ENCODE data around the gene SLC12A2. TPM values are rescaled to one million over a fixed set of nuclear protein-coding genes. Genes with fewer than 3 reads are reported as not detected.

Gene SLC12A2
- total RNA-seq, 1 donor from 2014 or later: 24.6 TPM

DNA sequence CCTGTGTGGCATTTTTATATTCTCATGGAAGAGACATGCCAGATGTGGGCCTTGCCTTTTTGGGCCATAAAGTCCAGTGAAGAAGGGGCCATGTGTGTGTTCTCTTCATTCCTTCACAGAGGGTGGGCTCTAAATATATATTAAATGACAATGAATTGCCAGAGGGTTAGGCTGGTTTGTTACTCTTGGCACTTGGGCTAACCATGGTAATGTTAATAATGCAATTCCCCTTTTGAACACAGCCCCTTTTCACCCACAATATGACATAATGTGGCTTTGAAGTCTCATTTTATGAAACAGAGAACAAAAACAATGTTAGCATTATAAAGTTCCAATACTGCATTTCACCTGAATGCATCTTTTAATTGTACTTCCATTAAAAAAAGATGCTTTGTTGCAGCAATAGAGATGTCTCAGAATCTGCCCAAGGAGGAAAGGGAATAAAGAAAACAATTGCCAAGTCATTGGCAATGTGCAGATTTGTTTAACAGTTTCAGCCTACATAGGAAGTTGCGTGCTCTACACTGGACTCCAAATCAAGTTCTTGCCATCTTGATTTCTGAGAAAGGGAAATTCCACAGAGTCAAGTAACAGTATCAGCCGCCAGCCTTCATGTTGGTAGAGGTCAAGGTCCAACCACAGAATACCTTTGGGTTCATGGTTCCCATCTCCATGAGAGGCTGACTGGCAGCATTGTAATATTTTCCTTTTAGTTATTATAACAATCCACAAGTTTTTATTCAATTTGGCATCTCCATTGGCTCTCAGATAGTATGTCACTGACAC lies 141.9 kb downstream of the SLC12A2 start:
- no peak overlapping the region for H3K27ac Mint-ChIP-seq
- Histone ChIP-seq H3K27ac (no peak overlapping the region), H3F3A (ENCODE audit: low read depth) (no peaks in the 10 kb centered on the region), H2AFZ (replicated peaks) (no peak overlapping the region), H3K4me2 (no peak overlapping the region), H3K4me3 (no peak overlapping the region), H3K36me3 (no peaks in the 10 kb centered on the region), H3K79me2 (ENCODE audit: low read depth) (no peaks in the 10 kb centered on the region), H3K4me1 (no peaks in the 10 kb centered on the region), H4K20me1 (ENCODE audit: low read depth) (no peaks in the 10 kb centered on the region), H3K9ac (no peak overlapping the region), H3K27me3 (no peaks in the 10 kb centered on the region), H3K9me3 (ENCODE audit: low read depth) (no peaks in the 10 kb centered on the region)
- peaks cover 3% of the 10 kb centered on the region for H3K4me1 Mint-ChIP-seq
- DNase-seq (ENCODE audit: low spot score): no peak
- TF ChIP-seq EZH2 (IDR thresholded peaks at IDR 0.05): no peak
- TF ChIP-seq EZH2phosphoT487 (IDR thresholded peaks at IDR 0.05): no peak
- no peaks in the 10 kb centered on the region for H3K36me3 Mint-ChIP-seq
- H3K27me3 Mint-ChIP-seq (ENCODE audit: insufficient read depth, low read depth): no peaks in the 10 kb centered on the region
- no peak overlapping the region for H3K4me3 Mint-ChIP-seq
- no peaks in the 10 kb centered on the region for H3K9me3 Mint-ChIP-seq

DNA sequence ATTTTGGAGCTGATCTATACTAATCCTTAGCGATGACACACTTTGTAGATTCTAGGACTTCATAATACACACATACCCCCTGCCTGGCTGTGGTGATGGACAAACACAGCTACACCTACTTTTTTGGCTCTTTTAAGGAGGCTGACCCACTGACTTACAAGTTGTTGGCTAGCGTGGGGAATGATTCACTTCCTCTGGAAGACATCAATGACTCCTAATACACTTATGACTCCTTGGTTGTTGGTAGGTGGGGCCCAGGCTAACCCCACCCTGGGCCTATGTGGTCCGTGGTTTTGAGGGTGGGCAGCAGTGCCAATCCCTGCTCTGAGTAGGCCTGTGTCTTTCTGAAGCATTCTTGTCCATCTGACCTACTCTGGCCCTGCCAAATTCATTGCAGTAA lies 144.4 kb downstream of the SLC12A2 start:
- no peaks in the 10 kb centered on the region for H3K36me3 ChIP-seq
- H3K79me2 ChIP-seq (ENCODE audit: low read depth): no peaks in the 10 kb centered on the region
- no peaks in the 10 kb centered on the region for H3K27me3 Mint-ChIP-seq (ENCODE audit: insufficient read depth, low read depth)
- H3K27ac Mint-ChIP-seq: no peak overlapping the region
- no peaks in the 10 kb centered on the region for H3K4me1 ChIP-seq
- peaks cover 3% of the 10 kb centered on the region for H3K9me3 Mint-ChIP-seq
- H3K9ac ChIP-seq: no peak overlapping the region
- H3K4me2 ChIP-seq: no peak overlapping the region
- DNase-seq (ENCODE audit: low spot score): no peak
- no peaks in the 10 kb centered on the region for H3F3A ChIP-seq (ENCODE audit: low read depth)
- no peak overlapping the region for H3K4me3 Mint-ChIP-seq
- no peak overlapping the region for H2AFZ ChIP-seq (replicated peaks)
- peaks cover 3% of the 10 kb centered on the region for H3K4me1 Mint-ChIP-seq
- no peaks in the 10 kb centered on the region for H3K9me3 ChIP-seq (ENCODE audit: low read depth)
- no peaks in the 10 kb centered on the region for H4K20me1 ChIP-seq (ENCODE audit: low read depth)
- H3K36me3 Mint-ChIP-seq: no peaks in the 10 kb centered on the region
- no peak overlapping the region for H3K27ac ChIP-seq
- TF ChIP-seq EZH2 (IDR thresholded peaks at IDR 0.05): no peak
- TF ChIP-seq EZH2phosphoT487 (IDR thresholded peaks at IDR 0.05): no peak
- TF ChIP-seq, protein P1, sequence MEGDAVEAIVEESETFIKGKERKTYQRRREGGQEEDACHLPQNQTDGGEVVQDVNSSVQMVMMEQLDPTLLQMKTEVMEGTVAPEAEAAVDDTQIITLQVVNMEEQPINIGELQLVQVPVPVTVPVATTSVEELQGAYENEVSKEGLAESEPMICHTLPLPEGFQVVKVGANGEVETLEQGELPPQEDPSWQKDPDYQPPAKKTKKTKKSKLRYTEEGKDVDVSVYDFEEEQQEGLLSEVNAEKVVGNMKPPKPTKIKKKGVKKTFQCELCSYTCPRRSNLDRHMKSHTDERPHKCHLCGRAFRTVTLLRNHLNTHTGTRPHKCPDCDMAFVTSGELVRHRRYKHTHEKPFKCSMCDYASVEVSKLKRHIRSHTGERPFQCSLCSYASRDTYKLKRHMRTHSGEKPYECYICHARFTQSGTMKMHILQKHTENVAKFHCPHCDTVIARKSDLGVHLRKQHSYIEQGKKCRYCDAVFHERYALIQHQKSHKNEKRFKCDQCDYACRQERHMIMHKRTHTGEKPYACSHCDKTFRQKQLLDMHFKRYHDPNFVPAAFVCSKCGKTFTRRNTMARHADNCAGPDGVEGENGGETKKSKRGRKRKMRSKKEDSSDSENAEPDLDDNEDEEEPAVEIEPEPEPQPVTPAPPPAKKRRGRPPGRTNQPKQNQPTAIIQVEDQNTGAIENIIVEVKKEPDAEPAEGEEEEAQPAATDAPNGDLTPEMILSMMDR (IDR thresholded peaks at IDR 0.05): no peak
- no peak overlapping the region for H3K4me3 ChIP-seq
- no peaks in the 10 kb centered on the region for H3K27me3 ChIP-seq

DNA sequence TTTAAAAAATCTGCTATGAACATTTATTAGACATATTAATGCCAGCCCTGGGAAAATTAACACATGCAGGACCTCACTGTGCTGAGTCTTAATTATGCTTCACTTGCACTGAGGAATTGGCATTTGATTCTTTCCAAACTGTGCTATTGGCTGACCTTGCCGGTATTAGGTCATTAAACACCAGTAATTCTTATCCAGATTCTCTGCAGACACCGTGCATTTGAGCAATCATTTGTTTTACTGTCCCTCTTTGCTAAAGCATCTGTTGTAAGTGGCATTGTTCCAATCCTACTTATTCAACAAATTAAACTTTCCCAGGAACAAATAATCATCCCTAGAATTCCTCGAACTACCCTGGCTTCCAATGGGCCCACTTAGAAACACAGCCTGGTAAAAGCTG lies 145.0 kb downstream of the SLC12A2 start:
- no peaks in the 10 kb centered on the region for H3K4me1 ChIP-seq
- no peak for TF ChIP-seq EZH2phosphoT487 (IDR thresholded peaks at IDR 0.05)
- TF ChIP-seq EZH2 (IDR thresholded peaks at IDR 0.05): no peak
- TF ChIP-seq, protein P1 (IDR thresholded peaks at IDR 0.05): no peak
- H3K27ac Mint-ChIP-seq: no peak overlapping the region
- peaks cover 3% of the 10 kb centered on the region for H3K9me3 Mint-ChIP-seq
- no peak overlapping the region for H3K27ac ChIP-seq
- no peaks in the 10 kb centered on the region for H3K9me3 ChIP-seq (ENCODE audit: low read depth)
- H3K36me3 ChIP-seq: no peaks in the 10 kb centered on the region
- H3K4me1 Mint-ChIP-seq: peaks cover 3% of the 10 kb centered on the region
- H3K4me2 ChIP-seq: no peak overlapping the region
- H3K79me2 ChIP-seq (ENCODE audit: low read depth): no peaks in the 10 kb centered on the region
- H3K4me3 Mint-ChIP-seq: no peak overlapping the region
- peak overlapping the region; percentile 42 for H2AFZ ChIP-seq (replicated peaks)
- H3K27me3 Mint-ChIP-seq (ENCODE audit: insufficient read depth, low read depth): no peaks in the 10 kb centered on the region
- H3K9ac ChIP-seq: no peak overlapping the region
- H3K36me3 Mint-ChIP-seq: no peaks in the 10 kb centered on the region
- H3K27me3 ChIP-seq: no peaks in the 10 kb centered on the region
- H4K20me1 ChIP-seq (ENCODE audit: low read depth): no peaks in the 10 kb centered on the region
- DNase-seq (ENCODE audit: low spot score): no peak
- H3F3A ChIP-seq (ENCODE audit: low read depth): no peaks in the 10 kb centered on the region
- no peak overlapping the region for H3K4me3 ChIP-seq

Measured in neural progenitor cell (in vitro differentiated cells).